Activated naive CD4-positive, alpha-beta T cell treated with anti-CD3 and anti-CD28 coated beads, Interleukin-2, amount 50 U/mL, for 72 hours (primary cell): ENCODE results near the gene PROX1. TPM values are rescaled to one million over a fixed set of nuclear protein-coding genes. Genes with fewer than 3 reads are reported as not detected.

ENCODE experiments used
- ATAC-seq, 2 donors: fragments of 150-1000 bp; cut with Tn5 transposase; 2 replicates each; pipeline ENCODE4 v1.10.0; 2021; ENCODE audit warnings: mild to moderate bottlenecking in 2 of 2, moderate library complexity in 2 of 2
- DNase-seq, 2 donors: peaks; one replicate each; pipeline ENCODE4 v3.0.0; 2021 to 2022; ENCODE audit warnings: low spot score in 2 of 2
- H3K27ac Mint-ChIP-seq, 2 donors: one replicate each; pipeline ENCODE4 v1.8.0; 2022; ENCODE audit warnings: mild to moderate bottlenecking in 2 of 2, mixed read lengths in 2 of 2
- H3K36me3 Mint-ChIP-seq, 2 donors: one replicate each; pipeline ENCODE4 v1.8.0; 2022; ENCODE audit warnings: mixed read lengths in 2 of 2
- H3K9me3 Mint-ChIP-seq, 2 donors: one replicate each; pipeline ENCODE4 v1.8.0; 2022; ENCODE audit warnings: mixed read lengths in 2 of 2
- total RNA-seq, 2 donors: library from RNA; stranded (reverse); gene quantifications; one replicate each; pipeline ENCODE4 v1.2.3, GENCODE V29; 2022

The PROX1 gene, protein sequence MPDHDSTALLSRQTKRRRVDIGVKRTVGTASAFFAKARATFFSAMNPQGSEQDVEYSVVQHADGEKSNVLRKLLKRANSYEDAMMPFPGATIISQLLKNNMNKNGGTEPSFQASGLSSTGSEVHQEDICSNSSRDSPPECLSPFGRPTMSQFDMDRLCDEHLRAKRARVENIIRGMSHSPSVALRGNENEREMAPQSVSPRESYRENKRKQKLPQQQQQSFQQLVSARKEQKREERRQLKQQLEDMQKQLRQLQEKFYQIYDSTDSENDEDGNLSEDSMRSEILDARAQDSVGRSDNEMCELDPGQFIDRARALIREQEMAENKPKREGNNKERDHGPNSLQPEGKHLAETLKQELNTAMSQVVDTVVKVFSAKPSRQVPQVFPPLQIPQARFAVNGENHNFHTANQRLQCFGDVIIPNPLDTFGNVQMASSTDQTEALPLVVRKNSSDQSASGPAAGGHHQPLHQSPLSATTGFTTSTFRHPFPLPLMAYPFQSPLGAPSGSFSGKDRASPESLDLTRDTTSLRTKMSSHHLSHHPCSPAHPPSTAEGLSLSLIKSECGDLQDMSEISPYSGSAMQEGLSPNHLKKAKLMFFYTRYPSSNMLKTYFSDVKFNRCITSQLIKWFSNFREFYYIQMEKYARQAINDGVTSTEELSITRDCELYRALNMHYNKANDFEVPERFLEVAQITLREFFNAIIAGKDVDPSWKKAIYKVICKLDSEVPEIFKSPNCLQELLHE
- total RNA-seq, result under 1 TPM; 0.08 to 0.34 TPM

- H3K9me3 Mint-ChIP-seq, result no peaks in the 10 kb centered on the region
- ATAC-seq, result peak; percentile 55 to 92
- H3K36me3 Mint-ChIP-seq, result peaks cover 8 to 21% of the 10 kb centered on the region in 2 donors
- DNase-seq, result peak in 1 of 2 donors; percentile 50
- peak within 1 kb of the TSS in 1 of 2 donors; percentile 32 for H3K27ac Mint-ChIP-seq
Observed at GRCh38 chr1:213987927-213988506, at the start of gene PROX1. PROX1 (plus strand) TSS chr1:213987973; CDS start chr1:213996536, 8,563 bp downstream.

GRCh38 chr1:213938776-213939175 lies 49.0 kb upstream of the PROX1 start:
- DNase-seq (no peak), ATAC-seq (no peak)
- Mint-ChIP-seq H3K27ac (no peak overlapping the region), H3K36me3 (peaks cover 0 to 4% of the 10 kb centered on the region in 2 donors), H3K9me3 (peaks cover 4 to 13% of the 10 kb centered on the region in 2 donors)

GRCh38 chr1:213939888-213940287 lies 47.9 kb upstream of the PROX1 start:
- Mint-ChIP-seq H3K27ac (no peak overlapping the region), H3K9me3 (peaks cover 4 to 8% of the 10 kb centered on the region in 2 donors), H3K36me3 (peaks cover 0 to 4% of the 10 kb centered on the region in 2 donors)
- DNase-seq, result no peak
- no peak for ATAC-seq

DNA sequence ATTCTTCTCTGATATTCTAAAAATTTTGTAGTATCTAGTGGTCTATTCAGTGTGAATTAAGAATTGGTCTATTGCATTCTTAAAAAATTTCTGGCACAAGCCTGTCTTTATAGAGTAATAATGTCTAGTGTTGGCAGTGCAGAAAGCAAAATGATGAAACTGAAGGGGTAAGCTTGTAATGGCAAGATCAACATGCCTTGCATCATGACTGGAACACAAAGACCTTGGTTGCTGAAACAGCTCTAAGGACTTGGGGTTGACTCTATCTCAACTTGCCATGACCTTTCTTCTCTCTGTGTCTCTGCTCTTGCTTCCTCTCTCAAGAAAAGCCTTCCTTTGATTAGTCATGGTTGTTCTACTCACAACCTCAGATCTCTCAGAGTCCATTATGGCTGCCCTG lies 46.8 kb upstream of the PROX1 start:
- peaks cover 4 to 14% of the 10 kb centered on the region in 2 donors for H3K9me3 Mint-ChIP-seq
- peaks cover 0 to 4% of the 10 kb centered on the region in 2 donors for H3K36me3 Mint-ChIP-seq
- no peak overlapping the region for H3K27ac Mint-ChIP-seq
- no peak for ATAC-seq
- no peak for DNase-seq

DNA sequence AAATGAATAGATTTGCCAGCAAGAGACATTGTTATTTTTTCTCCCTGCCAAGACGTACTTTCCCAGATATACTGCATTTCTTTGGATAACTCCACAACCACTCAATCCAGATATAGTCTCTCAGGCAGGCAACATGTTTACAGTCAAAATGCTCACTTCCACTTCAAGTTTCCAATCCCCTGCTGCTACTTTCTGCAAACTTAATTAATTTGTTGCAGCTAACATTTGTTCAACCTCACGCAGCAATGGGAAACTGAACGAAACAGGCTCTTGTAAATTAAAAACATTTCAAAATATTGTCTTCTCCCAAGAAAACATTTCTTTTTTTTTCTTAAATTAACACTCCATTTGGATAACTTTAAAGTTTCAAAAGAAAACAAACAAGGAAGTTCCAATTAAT lies 45.7 kb upstream of the PROX1 start:
- ATAC-seq (no peak), DNase-seq (no peak)
- Mint-ChIP-seq H3K9me3 (peaks cover under 1 to 7% of the 10 kb centered on the region in 2 donors), H3K27ac (no peak overlapping the region), H3K36me3 (no peaks in the 10 kb centered on the region)

DNA sequence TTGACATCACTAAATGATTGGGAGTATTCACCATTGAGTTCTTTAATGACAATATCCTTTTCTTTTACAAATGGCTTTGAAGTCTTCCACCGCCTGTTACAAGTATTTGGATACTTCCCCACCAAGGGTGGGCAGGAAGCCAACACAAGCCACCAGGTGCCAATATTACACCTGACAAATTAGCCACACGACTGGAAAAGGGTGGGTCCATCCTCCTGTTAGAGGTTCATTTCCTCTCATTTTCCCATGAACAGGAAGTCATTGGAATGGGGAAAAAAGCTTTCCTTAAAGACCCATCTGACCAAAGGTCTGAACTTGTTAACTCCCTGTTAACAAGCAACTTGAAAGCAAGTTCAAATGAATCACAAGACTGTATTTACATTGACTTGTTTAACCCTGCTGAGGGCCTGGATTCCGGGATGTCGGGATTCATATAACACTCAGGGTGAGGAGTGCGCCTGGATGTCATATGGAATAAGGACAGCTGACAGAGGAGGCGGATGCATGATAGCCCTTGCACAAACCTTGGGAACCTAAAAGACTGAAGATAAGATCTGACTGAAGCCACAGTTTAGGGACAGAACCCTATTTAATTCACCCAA lies 40.5 kb upstream of the PROX1 start:
- H3K36me3 Mint-ChIP-seq, result no peaks in the 10 kb centered on the region
- DNase-seq, result no peak
- H3K9me3 Mint-ChIP-seq, result peaks cover 0 to 7% of the 10 kb centered on the region in 2 donors
- no peak overlapping the region for H3K27ac Mint-ChIP-seq
- no peak for ATAC-seq

DNA sequence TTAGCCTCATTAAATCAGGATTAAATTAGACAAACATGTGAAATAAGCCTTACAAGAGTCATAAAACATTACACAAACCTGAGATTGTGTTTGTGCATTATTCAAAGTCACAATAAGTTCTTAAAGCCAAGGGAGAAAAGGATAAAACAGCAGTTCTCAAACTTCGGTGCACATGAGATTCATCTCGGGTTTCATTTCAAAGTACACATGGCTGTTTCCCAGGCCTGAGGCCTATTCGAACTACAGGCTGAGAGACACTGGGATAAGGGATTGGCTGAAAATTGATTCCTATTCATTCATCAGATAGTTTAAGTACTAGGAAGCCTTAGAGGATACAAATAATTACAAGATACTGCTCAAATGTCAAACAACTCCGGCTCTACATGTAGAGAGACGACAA lies 35.9 kb upstream of the PROX1 start:
- DNase-seq (no peak), ATAC-seq (no peak)
- no peak overlapping the region for H3K27ac Mint-ChIP-seq
- H3K9me3 Mint-ChIP-seq, result no peaks in the 10 kb centered on the region
- no peaks in the 10 kb centered on the region for H3K36me3 Mint-ChIP-seq

DNA sequence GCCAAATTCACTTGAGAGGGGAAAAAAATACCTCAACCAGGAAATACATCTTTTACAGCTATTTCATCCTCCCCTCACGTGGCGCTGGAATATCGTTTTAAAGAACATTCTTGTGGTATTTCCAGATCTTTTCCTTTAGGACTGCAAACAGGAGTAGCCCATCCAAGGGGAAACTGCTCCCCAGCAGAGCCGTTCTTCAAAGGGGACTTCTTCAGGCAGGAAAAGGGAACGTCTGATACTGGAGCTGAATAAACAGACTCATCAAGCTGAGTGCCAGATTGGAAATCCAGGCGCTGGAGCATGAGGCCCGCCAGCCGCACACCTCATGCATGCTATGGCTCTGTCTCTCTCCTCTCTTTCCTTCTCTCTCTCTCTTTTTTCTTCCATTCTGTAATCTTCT lies 34.0 kb upstream of the PROX1 start:
- Mint-ChIP-seq H3K27ac (no peak overlapping the region), H3K36me3 (no peaks in the 10 kb centered on the region), H3K9me3 (no peaks in the 10 kb centered on the region)
- no peak for ATAC-seq
- DNase-seq, result no peak

DNA sequence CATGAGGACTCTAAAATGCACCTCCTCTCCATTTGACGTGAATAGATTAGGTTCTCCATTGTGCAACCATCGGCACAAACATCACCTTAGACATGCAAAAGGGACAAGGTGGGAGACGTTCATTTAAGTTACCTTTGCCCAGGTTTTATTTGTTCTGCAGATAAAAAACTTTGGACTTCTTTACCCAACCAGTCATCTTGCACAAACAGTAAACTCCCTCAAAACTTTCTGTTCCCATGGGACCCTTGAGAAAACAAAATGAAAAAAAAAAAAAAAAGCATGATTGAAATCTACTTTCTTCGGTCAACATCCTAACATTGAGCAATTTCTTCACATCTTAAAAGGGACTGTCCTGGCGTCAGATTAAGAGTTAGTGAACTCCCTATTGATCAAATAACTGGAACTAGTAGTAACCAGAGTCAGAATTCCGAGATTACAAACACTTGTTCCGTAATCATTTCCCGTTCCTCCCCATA lies 31.4 kb upstream of the PROX1 start:
- ATAC-seq, result no peak
- H3K27ac Mint-ChIP-seq, result no peak overlapping the region
- H3K9me3 Mint-ChIP-seq, result no peaks in the 10 kb centered on the region
- no peaks in the 10 kb centered on the region for H3K36me3 Mint-ChIP-seq
- DNase-seq, result no peak

DNA sequence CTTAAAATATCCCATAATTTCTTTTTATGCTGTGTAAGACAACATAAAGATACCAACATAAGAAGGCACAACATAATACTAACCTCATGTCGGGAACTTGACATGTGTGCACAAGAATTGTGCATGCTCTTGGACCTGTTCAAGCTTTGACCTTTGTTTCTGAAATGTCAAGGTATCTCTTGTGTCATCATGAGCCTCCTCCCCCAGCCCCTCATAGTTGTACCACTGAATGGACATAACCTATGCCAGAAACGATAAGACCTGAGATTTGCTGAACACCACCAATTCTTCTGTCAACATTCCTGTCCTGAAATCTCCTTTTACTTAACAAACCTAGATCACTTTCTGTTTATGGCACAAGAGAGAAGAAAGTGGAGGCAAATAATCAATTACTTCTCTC lies 29.4 kb upstream of the PROX1 start:
- ATAC-seq (no peak), DNase-seq (no peak)
- Mint-ChIP-seq H3K9me3 (peaks cover 0 to 7% of the 10 kb centered on the region in 2 donors), H3K36me3 (no peaks in the 10 kb centered on the region), H3K27ac (no peak overlapping the region)

DNA sequence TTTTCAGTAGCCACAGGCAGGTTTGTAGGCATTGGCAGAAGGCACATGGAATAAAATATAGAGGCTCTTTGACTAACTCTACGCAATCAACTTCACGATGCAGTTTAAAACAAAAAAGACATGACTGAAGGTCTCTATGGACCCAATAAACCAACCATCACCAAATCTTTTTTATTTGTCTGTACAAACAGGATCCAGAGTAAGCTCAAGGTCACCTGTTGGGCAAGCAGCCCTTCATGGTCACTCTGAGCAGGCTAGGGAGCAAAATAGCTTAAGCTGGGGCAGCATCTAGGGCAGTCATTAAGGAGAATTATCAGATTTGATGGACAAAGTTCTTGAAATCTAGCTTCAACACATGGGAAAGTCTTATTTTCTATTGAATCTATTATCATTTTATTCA lies 26.8 kb upstream of the PROX1 start:
- ATAC-seq (no peak), DNase-seq (no peak)
- Mint-ChIP-seq H3K27ac (no peak overlapping the region), H3K36me3 (no peaks in the 10 kb centered on the region), H3K9me3 (peaks cover 0 to 7% of the 10 kb centered on the region in 2 donors)

DNA sequence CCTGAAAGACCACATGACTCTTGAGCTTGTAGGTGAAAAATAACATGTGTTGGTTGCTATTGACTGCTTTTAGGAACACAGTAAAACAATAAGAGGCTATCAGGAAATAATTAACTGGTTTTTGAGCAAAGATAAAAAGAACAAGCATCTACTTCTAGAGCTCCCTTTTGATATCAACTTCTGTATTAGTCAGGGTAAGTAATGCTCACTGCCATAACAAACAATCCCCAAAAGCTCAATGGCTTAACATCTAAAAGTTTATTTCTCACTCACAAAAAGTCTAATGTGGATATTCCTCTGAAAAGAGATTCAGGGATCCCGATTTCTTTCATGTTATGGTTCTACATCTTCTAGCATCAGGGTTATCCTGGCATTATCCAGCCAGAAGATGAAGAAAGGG lies 25.3 kb upstream of the PROX1 start:
- ATAC-seq (no peak), DNase-seq (no peak)
- Mint-ChIP-seq H3K27ac (no peak overlapping the region), H3K36me3 (no peaks in the 10 kb centered on the region), H3K9me3 (peaks cover 0 to 7% of the 10 kb centered on the region in 2 donors)

- peaks cover 0 to 11% of the 10 kb centered on the region in 2 donors for H3K9me3 Mint-ChIP-seq
- H3K27ac Mint-ChIP-seq, result no peak overlapping the region
- DNase-seq, result no peak
- H3K36me3 Mint-ChIP-seq, result no peaks in the 10 kb centered on the region
- no peak for ATAC-seq
Observed at GRCh38 chr1:213966122-213966521, 21.7 kb upstream of the PROX1 start.

DNA sequence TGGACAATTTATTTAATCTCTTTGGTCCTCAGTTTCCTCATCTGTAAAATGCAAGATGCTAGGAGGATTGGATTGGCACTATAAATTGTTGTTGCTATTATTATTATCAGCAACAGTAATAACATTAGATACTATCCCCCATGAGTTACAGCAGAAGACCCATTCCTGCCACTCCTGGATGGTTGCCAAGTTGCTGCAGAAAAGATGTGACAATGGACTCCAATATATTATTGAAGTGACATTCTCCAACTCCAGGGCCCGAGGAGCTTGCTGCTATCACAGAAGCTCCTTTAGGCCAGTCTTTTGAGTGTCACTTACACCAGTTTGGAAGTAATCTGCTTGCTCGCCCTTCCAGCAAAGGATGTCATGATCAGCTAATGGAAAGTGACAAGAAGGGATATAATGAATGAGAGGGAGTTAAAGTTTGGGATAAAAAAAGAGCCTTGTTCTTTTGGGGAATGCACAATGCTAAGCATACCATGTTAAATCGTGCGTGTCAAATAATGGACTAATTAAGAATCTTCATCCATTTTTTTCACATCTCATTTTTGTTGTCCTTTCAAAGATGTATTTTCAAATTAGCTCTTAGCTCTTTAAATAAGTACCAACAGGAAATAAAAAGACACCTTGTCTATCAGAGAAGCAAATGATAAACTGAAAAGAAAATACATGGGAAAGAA lies 19.5 kb upstream of the PROX1 start:
- no peak for ATAC-seq
- Mint-ChIP-seq H3K36me3 (no peaks in the 10 kb centered on the region), H3K9me3 (peaks cover 0 to 4% of the 10 kb centered on the region in 2 donors), H3K27ac (no peak overlapping the region)
- no peak for DNase-seq

- Mint-ChIP-seq H3K27ac (no peak overlapping the region), H3K9me3 (peaks cover 0 to 4% of the 10 kb centered on the region in 2 donors), H3K36me3 (no peaks in the 10 kb centered on the region)
- no peak for DNase-seq
- ATAC-seq, result no peak
Observed at GRCh38 chr1:213969958-213970555, 17.7 kb upstream of the PROX1 start.

- Mint-ChIP-seq H3K27ac (no peak overlapping the region), H3K9me3 (peaks cover 0 to 4% of the 10 kb centered on the region in 2 donors), H3K36me3 (no peaks in the 10 kb centered on the region)
- DNase-seq, result no peak
- ATAC-seq, result no peak
Observed at GRCh38 chr1:213972141-213972540, 15.6 kb upstream of the PROX1 start.
